ENCODE data around the gene CHST3.
"Not testable (repeated sequence)": the region's sequence is repeated elsewhere in the genome, so short reads cannot be mapped to it uniquely, and the experiment has no call there.

The CHST3 gene

GRCh38 chr10:71964098-71964742 lies at the start of gene CHST3:
TSS of gene CHST3 (plus strand) at chr10:71964395. CDS start at chr10:72005843, 41,448 bp downstream.
- peak in 1 of 3 experiments; percentile 26 for DNase-seq (ENCODE audit: low read depth in 3 of 3)

GRCh38 chr10:71916827-71917226 lies 47.4 kb upstream of the CHST3 start:
- no peak for DNase-seq (ENCODE audit: low read depth in 3 of 3)

GRCh38 chr10:71918992-71919391 lies 45.2 kb upstream of the CHST3 start:
- no peak for DNase-seq (ENCODE audit: low read depth in 3 of 3)

- not testable (repeated sequence) for DNase-seq (ENCODE audit: low read depth in 3 of 3)
Observed at GRCh38 chr10:71919956-71920539, 44.1 kb upstream of the CHST3 start.

- no peak for DNase-seq (ENCODE audit: low read depth in 3 of 3)
Observed at GRCh38 chr10:71920540-71921323, 43.5 kb upstream of the CHST3 start.

GRCh38 chr10:71921324-71922027 lies 42.7 kb upstream of the CHST3 start:
- no peak for DNase-seq (ENCODE audit: low read depth in 3 of 3)

- no peak for DNase-seq (ENCODE audit: low read depth in 3 of 3)
Observed at GRCh38 chr10:71923138-71923692, 41.0 kb upstream of the CHST3 start.

GRCh38 chr10:71924771-71925170 lies 39.4 kb upstream of the CHST3 start:
- DNase-seq (ENCODE audit: low read depth in 3 of 3) = no peak

- no peak for DNase-seq (ENCODE audit: low read depth in 3 of 3)
Observed at GRCh38 chr10:71927159-71927558, 37.0 kb upstream of the CHST3 start.

- DNase-seq (ENCODE audit: low read depth in 3 of 3) = no peak
Observed at GRCh38 chr10:71927776-71928592, 36.2 kb upstream of the CHST3 start.

GRCh38 chr10:71931295-71931694 lies 32.9 kb upstream of the CHST3 start:
- DNase-seq (ENCODE audit: low read depth in 3 of 3) = no peak

- DNase-seq (ENCODE audit: low read depth in 3 of 3) = peak; percentile 35 to 67 (median 58)
Observed at GRCh38 chr10:71933651-71934050, 30.5 kb upstream of the CHST3 start.

GRCh38 chr10:71938211-71938610 lies 26.0 kb upstream of the CHST3 start:
- DNase-seq (ENCODE audit: low read depth in 3 of 3) = no peak

- DNase-seq (ENCODE audit: low read depth in 3 of 3) = no peak
Observed at GRCh38 chr10:71939304-71939703, 24.9 kb upstream of the CHST3 start.

- no peak for DNase-seq (ENCODE audit: low read depth in 3 of 3)
Observed at GRCh38 chr10:71939861-71940474, 24.2 kb upstream of the CHST3 start.

GRCh38 chr10:71940752-71941151 lies 23.4 kb upstream of the CHST3 start:
- DNase-seq (ENCODE audit: low read depth in 3 of 3) = no peak

GRCh38 chr10:71941318-71941717 lies 22.9 kb upstream of the CHST3 start:
- no peak for DNase-seq (ENCODE audit: low read depth in 3 of 3)

- no peak for DNase-seq (ENCODE audit: low read depth in 3 of 3)
Observed at GRCh38 chr10:71945819-71946474, 18.2 kb upstream of the CHST3 start.

- DNase-seq (ENCODE audit: low read depth in 3 of 3) = no peak
Observed at GRCh38 chr10:71946700-71947099, 17.5 kb upstream of the CHST3 start.

GRCh38 chr10:71948496-71949067 lies 15.6 kb upstream of the CHST3 start:
- no peak for DNase-seq (ENCODE audit: low read depth in 3 of 3)

All from stimulated activated CD4-positive, alpha-beta T cell treated with anti-CD3 and anti-CD28 coated beads, TNF-alpha, amount 100 ng/mL, for 24 hours (primary cell).